Endometrium (tissue), 2 donors: ENCODE data around the gene NME3.
"Not testable (repeated sequence)": the region's sequence is repeated elsewhere in the genome, so short reads cannot be mapped to it uniquely, and the experiment has no call there.

Experiments used
- FAIRE-seq: peaks from 2 replicates; lab custom pipeline; 2012; peaks lifted over from hg19 to GRCh38; lab: Jason Lieb, UNC
- donor health status: control.
- donor health status: control.

The NME3 gene

GRCh38 chr16:1747934-1748333 lies 23.4 kb downstream of the NME3 start:
- no peak for FAIRE-seq

GRCh38 chr16:1746693-1747195 lies 24.6 kb downstream of the NME3 start:
- no peak for FAIRE-seq

GRCh38 chr16:1745900-1746692 lies 25.2 kb downstream of the NME3 start:
- FAIRE-seq = no peak

DNA sequence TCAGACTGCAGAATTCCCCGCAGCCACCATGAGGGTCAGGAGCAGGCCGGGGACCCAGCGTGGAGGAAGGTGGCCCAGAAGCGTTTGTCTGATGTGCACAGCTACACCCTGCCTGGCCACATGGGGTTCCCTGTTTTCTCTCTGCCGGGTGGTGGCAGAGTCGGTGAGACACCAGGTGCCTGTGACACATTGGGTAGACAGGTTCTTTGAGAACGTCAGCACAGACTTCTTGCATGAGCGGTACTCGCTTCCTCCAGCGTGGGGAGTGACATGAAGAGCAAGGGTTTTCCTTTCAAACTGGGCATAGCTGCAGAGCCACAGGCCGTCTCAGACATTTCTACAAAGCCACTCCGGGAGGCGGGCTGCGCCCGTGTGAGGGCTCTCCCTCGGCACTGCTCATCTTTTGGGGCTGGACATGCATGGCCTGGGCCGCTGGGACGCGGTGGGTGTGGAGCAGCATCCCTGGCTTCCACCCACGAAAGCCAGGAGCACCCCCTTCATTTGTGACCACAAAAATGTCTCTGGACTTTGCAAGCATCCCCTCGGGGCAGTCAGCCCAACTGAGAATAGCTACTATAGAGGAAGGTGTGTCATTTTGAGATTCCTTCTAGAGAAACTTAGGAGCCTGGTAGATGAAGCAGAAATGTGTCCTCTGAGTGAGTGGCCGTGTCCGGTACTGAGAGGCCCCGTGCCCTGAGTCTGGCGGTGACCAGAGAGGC lies 26.0 kb downstream of the NME3 start:
- FAIRE-seq = no peak

- no peak for FAIRE-seq
Measured at GRCh38 chr16:1744338-1744840, 27.0 kb downstream of the NME3 start.

- no peak for FAIRE-seq
Measured at GRCh38 chr16:1743376-1744337, 27.7 kb downstream of the NME3 start.

- no peak for FAIRE-seq
Measured at GRCh38 chr16:1741553-1742165, 29.7 kb downstream of the NME3 start.

DNA sequence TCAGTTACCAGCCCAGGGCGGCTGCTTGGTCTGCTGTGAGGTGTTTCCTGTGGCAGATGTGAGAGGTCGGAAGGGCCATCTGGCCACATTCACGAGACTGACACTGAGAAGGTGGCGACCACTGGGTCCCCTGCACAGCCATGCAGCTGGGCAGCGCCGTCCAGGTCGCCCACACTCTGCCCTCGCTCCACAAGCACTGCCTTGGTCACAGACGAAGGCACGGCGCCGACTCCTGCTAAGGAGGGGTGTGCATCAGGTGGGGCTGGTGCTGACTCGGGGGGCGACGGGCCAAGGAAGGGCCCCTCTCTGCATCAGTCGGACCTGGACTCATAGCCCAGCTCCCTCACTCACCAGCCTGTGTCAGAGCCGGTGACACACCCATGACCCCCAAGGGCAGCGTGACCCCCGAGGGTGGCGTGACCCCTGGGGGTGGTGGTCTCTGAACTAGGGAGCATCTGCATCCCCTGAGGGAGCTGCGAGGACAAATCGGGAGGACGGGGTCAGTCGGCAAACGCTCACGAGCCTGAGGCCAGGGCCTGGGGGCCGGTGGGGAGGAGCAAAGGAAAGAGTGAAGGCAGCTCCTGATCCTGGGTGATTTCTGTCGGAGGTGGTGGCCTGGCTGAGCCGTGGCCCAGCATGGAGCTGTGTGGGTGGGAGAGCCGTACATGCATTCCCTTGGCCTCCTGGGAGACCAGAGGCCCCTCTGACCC lies 30.4 kb downstream of the NME3 start:
- no peak for FAIRE-seq

- FAIRE-seq = no peak
Measured at GRCh38 chr16:1740234-1740633, 31.1 kb downstream of the NME3 start.

- FAIRE-seq = no peak
Measured at GRCh38 chr16:1734816-1735215, 36.5 kb downstream of the NME3 start.

GRCh38 chr16:1734123-1734522 lies 37.2 kb downstream of the NME3 start:
- FAIRE-seq = no peak

- FAIRE-seq = not testable (repeated sequence)
Measured at GRCh38 chr16:1732551-1732987, 38.8 kb downstream of the NME3 start.

GRCh38 chr16:1732071-1732470 lies 39.3 kb downstream of the NME3 start:
- FAIRE-seq = no peak

DNA sequence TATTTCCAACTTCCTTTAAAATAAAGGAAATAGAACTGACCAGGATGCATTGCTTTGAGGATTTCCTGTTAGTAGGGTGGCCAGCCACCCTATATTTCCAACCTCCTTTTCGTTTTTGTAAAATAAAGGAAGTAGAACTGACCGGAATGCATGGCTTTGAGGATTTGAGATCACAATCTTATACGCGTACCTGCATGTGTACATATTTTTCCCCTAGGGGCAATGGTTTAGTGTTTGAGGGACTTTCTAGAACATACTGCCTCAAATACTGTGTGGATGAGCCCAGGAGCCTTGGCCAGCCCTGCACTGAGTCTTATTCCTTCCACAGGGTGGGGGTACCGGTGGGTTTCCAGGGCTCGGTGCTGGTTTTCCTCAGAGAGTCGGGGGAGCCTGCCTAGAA lies 39.7 kb downstream of the NME3 start:
- no peak for FAIRE-seq

GRCh38 chr16:1731073-1731472 lies 40.3 kb downstream of the NME3 start:
- no peak for FAIRE-seq

GRCh38 chr16:1729445-1729844 lies 41.9 kb downstream of the NME3 start:
- no peak for FAIRE-seq

GRCh38 chr16:1729026-1729425 lies 42.3 kb downstream of the NME3 start:
- FAIRE-seq = no peak

- FAIRE-seq = no peak
Measured at GRCh38 chr16:1727651-1728624, 43.4 kb downstream of the NME3 start.

GRCh38 chr16:1726661-1727502 lies 44.5 kb downstream of the NME3 start:
- FAIRE-seq = no peak
